Heart right ventricle (tissue), 16 donors: ENCODE data around the gene JAK3. TPM values are rescaled to one million over a fixed set of nuclear protein-coding genes. Genes with fewer than 3 reads are reported as not detected.

Source experiments
- ATAC-seq, 8 donors: fragments of 200-7000 bp; cut with Tn5 transposase; one replicate each; pipeline ENCODE4 v1.9.1; 2020; ENCODE audit warnings: mild to moderate bottlenecking in 8 of 8, moderate library complexity in 8 of 8, moderate number of reproducible peaks in 1 of 8
- DNase-seq, 2 donors: peaks; one replicate each; pipeline ENCODE4 v3.0.0-alpha.2; 2020
- H3K27ac ChIP-seq, 10 donors: fragments of 200-600 bp; sonication (generic) in 2 of 10; one replicate each; pipeline versions ENCODE4 v1.5.0 to v1.8.0; 2020 to 2022; ENCODE audit warnings: mild to moderate bottlenecking in 3 of 10
- H3K27me3 ChIP-seq, 7 donors: fragments of 200-600 bp; one replicate each; pipeline ENCODE4 v1.8.0; 2021 to 2022; ENCODE audit warnings: mild to moderate bottlenecking in 2 of 7
- H3K36me3 ChIP-seq, 9 donors: fragments of 200-600 bp; sonication (generic) in 1 of 9; one replicate each; pipeline versions ENCODE4 v1.5.0 to v1.8.0; 2020 to 2022; ENCODE audit warnings: mild to moderate bottlenecking in 2 of 9
- H3K4me1 ChIP-seq, 9 donors: fragments of 200-600 bp; sonication (generic) in 1 of 9; one replicate each; pipeline versions ENCODE4 v1.5.0 to v1.8.0; 2020 to 2022; ENCODE audit warnings: mild to moderate bottlenecking in 4 of 9
- H3K4me3 ChIP-seq, 10 donors: fragments of 200-600 bp; sonication (generic) in 2 of 10; one replicate each; pipeline versions ENCODE4 v1.5.0 to v1.8.0; 2020 to 2022; ENCODE audit warnings: mild to moderate bottlenecking in 7 of 10, moderate library complexity in 2 of 10
- H3K9me3 ChIP-seq, 11 donors: fragments of 200-600 bp in 10 of 11; sonication (generic) in 2 of 11; one replicate each; pipeline versions ENCODE4 v1.5.0 to v1.8.0; 2013 to 2022; ENCODE audit warnings: mild to moderate bottlenecking in 2 of 11, control low read depth in 1 of 11, moderate library complexity in 1 of 11
- CTCF ChIP-seq, 9 donors: fragments of 200-600 bp; sonication (generic) in 2 of 9; IDR thresholded peaks; one replicate each; pipeline versions ENCODE4 v1.5.0 to v1.8.0; 2021 to 2022; ENCODE audit warnings: antibody characterized with exemption in 9 of 9, mild to moderate bottlenecking in 5 of 9, moderate library complexity in 1 of 9
- WGBS, 2 donors: extraction: QIAGEN DNeasy Blood & Tissue Kit; methylation state at CpG; one replicate each; pipeline ENCODE4 v1.1.7; 2013; ENCODE audit warnings: inconsistent platforms in 1 of 2; 5-methylcytosine and 5-hydroxymethylcytosine counted together
- intact Hi-C, 10 donors: fragments of 100-400 bp; cut with DNase I; formaldehyde crosslinking; loops; one replicate each; pipeline versions ENCODE4 v1.11.1 to v1.14.2; 2022
- polyA plus RNA-seq, 2 donors: library from polyadenylated mRNA; stranded (reverse); fragments of 200-250 nt; gene quantifications; one replicate each; pipeline ENCODE4 v1.2.3, GENCODE V29; 2013
- total RNA-seq, 10 donors: library from RNA; stranded (reverse); fragmentation: NEBNext Ultra II Directional in 3 of 10; extraction: Animal tissue kit (Norgen Biotek cat#: 25700) in 3 of 10; gene quantifications; one replicate each; pipeline versions ENCODE4 v1.2.1 to v1.2.4, GENCODE V29; 2021 to 2023
- donor health status: Arrhythmogenic right ventricular cardiomyopathy.
- donor health status: ischemic (EF 13 %, LVEDD 7.1; RV severe dilation, severe dysfunction).
- donor health status: healthy with polysubstance abuse.
- donor health status: DM: no; HTN: yes; CAD: no.
- donor health status: DM: no; HTN: no; CAD: no.
- donor health status: ischemic (EF 25% LVEDD 6.9; RV normal size, moderate dysfunction).
- donor health status: ischemic (EF 25% LVEDD 5.7; RV mildly dilated, moderate dysfunction).
- donor health status: healthy.
- donor health status: DM: yes; HTN: yes; CAD: no.
- donor health status: Ischemic cardiomyopathy.
- donor health status: ischemic (EF 35%, LVEDD 5.7; RV mildly dilated, moderate dysfunction).
- donor health status: nonischemic (EF 11% LVEDD 7.7; RV severe dilation, severe dysfunction).
- donor health status: DM: yes; HTN: yes; CAD: no.
- donor health status: PGD.
- donor health status: ischemic (EF 29% LVEDD 5.4; RV normal size, mild dysfunction).
- donor health status: nonischemic (EF 23%, LVEDD 6.1; RV moderate dilation, normal function).

The JAK3 gene
- total and polyA plus RNA-seq, 12 donors = 0.59 to 16.9 (median 1.6) TPM

DNA sequence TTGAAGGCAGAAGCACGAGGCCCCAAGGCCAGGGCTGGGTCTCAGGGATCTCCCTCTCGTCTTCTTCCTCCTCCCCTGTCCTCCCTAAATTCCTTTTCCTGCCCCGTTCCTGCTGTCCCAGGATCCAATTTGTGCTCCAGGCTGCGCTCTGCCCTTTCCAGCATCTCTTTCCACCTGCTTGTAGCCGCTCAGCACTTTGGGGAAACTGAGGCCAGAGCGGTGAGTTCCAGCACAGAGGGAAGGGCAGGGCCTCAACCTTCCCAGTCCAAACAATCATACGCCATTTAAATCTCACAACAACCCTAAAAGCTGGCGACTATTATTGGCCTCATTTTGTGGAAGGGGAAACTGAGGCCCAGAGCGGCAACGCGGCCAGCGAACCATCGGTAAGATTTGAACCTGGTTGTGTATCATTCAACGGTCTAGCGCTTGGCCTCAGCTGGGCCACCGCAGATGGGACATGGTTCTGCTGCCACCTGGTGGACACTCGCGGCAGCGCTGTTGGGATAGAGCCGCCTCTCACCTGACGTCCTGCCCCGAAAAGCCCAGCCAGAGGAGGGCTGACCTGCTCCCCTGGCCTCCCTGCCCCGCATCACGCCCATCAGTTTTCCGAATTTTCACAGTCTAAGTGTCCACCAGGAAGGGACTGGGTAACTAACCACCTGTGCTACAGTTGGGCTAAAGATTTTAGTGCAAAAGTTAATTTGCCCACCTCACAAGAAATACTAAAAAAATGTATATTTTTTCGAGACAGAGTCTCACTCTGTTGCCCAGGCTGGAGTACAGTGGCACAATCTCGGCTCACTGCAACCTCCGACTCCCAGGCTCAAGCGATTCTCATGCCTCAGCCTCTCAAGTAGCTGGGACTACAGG is 7.7 kb upstream of the JAK3 start:
- H3K36me3 ChIP-seq = no peaks in the 10 kb centered on the region
- DNase-seq (peak; percentile 85 to 90), ATAC-seq (peak; percentile 26 to 55 (median 39))
- 14% methylated on average over 29 of the region's 29 CpGs for WGBS, 2 donors
- H3K4me3 ChIP-seq = no peak overlapping the region
- peaks cover under 1 to 25% (median 3%) of the 10 kb centered on the region in 9 donors for H3K4me1 ChIP-seq
- intact Hi-C loops = loop anchor here in 8 of 10 donors (5.0 to 10.0 kb wide), 9 partner anchors 71 to 511 kb away; partner anchors contain the start of genes CCDC124 (in 1 of the 8) and PGLS (in 1 of the 8)
- H3K27me3 ChIP-seq = peaks cover 0 to 5% (median 0%) of the 10 kb centered on the region in 7 donors
- TF ChIP-seq CTCF (IDR thresholded peaks at IDR 0.05) = peak; percentile 95 to 99 (median 98)
- no peak overlapping the region for H3K27ac ChIP-seq
- H3K9me3 ChIP-seq = no peaks in the 10 kb centered on the region

DNA sequence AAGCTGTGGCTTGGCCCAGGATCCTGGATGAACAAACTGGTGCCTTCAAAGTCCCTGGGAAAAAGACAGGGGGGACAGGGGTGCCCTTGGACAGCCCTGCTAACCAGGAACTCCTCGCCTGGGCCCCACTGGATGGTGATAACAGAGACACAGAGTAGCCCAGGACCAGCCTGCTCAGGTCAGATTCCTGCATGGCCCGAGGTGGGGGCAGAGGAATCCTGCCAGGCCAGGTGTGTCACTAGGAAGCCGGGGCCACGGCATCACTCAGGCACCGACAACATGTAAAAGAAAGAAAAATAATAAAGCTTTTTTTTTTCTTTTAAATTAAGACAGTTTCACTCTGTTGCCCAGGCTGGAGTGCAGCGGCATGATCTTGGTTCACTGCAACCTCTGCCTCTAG is 6.3 kb upstream of the JAK3 start:
- ATAC-seq = no peak
- 80 to 90% methylated on average over 6 of the region's 6 CpGs for WGBS, 2 donors
- no peak overlapping the region for H3K27ac ChIP-seq
- DNase-seq = no peak
- no peak overlapping the region for H3K4me3 ChIP-seq
- H3K36me3 ChIP-seq = no peaks in the 10 kb centered on the region
- H3K27me3 ChIP-seq = peaks cover 0 to 11% (median 0%) of the 10 kb centered on the region in 7 donors
- no peak for TF ChIP-seq CTCF (IDR thresholded peaks at IDR 0.05)
- peaks cover 0 to 33% (median 0%) of the 10 kb centered on the region in 9 donors for H3K4me1 ChIP-seq
- intact Hi-C loops = loop anchor here in 7 of 10 donors (5.0 to 10.0 kb wide), 5 partner anchors 69 to 509 kb away; no protein-coding TSS in a partner anchor
- no peaks in the 10 kb centered on the region for H3K9me3 ChIP-seq

- WGBS, 2 donors = 69 to 77% methylated on average over 14 of the region's 14 CpGs
- Histone ChIP-seq H3K27ac (peak overlapping the region in 7 of 10 donors; percentile 57 to 97 (median 71)), H3K4me1 (peaks cover 0 to 74% (median 13%) of the 10 kb centered on the region in 9 donors), H3K36me3 (peaks cover 0 to 6% (median 0%) of the 10 kb centered on the region in 9 donors), H3K27me3 (peaks cover 0 to 37% (median 3%) of the 10 kb centered on the region in 7 donors), H3K9me3 (no peaks in the 10 kb centered on the region), H3K4me3 (no peak overlapping the region)
- intact Hi-C loops = no loop called here
- peak in 4 of 8 donors; percentile 18 to 43 (median 21) for ATAC-seq
- TF ChIP-seq CTCF (IDR thresholded peaks at IDR 0.05) = no peak
- no peak for DNase-seq
These were observed 962 bp upstream of the JAK3 start for GRCh38 chr19:17848595-17849292.

GRCh38 chr19:17846146-17846545 is 1.6 kb downstream of the JAK3 start:
- H3K4me1 ChIP-seq = peaks cover 0 to 91% (median 19%) of the 10 kb centered on the region in 9 donors
- intact Hi-C loops = no loop called here
- H3K9me3 ChIP-seq = no peaks in the 10 kb centered on the region
- peaks cover 0 to 27% (median 0%) of the 10 kb centered on the region in 9 donors for H3K36me3 ChIP-seq
- H3K27me3 ChIP-seq = peaks cover 0 to 58% (median 13%) of the 10 kb centered on the region in 7 donors
- 86 to 90% methylated on average over 8 of the region's 8 CpGs for WGBS, 2 donors
- peak overlapping the region in 1 of 10 donors; percentile 70 for H3K4me3 ChIP-seq
- no peak for ATAC-seq
- DNase-seq = no peak
- no peak for TF ChIP-seq CTCF (IDR thresholded peaks at IDR 0.05)
- H3K27ac ChIP-seq = peak overlapping the region in 1 of 10 donors; percentile 97
